ENCODE results near the gene FOXP1. TPM values are rescaled to one million over a fixed set of nuclear protein-coding genes. Genes with fewer than 3 reads are reported as not detected.
A peak's percentile ranks its signal among the peaks of the same experiment; 100 is the strongest.

Gene FOXP1
- total RNA-seq, 1 donor from 2014 or later = 26.1 TPM

- no peak for DNase-seq (ENCODE audit: low read depth)
- TF ChIP-seq, protein P1, sequence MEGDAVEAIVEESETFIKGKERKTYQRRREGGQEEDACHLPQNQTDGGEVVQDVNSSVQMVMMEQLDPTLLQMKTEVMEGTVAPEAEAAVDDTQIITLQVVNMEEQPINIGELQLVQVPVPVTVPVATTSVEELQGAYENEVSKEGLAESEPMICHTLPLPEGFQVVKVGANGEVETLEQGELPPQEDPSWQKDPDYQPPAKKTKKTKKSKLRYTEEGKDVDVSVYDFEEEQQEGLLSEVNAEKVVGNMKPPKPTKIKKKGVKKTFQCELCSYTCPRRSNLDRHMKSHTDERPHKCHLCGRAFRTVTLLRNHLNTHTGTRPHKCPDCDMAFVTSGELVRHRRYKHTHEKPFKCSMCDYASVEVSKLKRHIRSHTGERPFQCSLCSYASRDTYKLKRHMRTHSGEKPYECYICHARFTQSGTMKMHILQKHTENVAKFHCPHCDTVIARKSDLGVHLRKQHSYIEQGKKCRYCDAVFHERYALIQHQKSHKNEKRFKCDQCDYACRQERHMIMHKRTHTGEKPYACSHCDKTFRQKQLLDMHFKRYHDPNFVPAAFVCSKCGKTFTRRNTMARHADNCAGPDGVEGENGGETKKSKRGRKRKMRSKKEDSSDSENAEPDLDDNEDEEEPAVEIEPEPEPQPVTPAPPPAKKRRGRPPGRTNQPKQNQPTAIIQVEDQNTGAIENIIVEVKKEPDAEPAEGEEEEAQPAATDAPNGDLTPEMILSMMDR (conservative IDR thresholded peaks at IDR 0.05; ENCODE audit: low read depth, low read length) = no peak
Observed at GRCh38 chr3:71520161-71521020, 63.1 kb downstream of the FOXP1 start.

DNA sequence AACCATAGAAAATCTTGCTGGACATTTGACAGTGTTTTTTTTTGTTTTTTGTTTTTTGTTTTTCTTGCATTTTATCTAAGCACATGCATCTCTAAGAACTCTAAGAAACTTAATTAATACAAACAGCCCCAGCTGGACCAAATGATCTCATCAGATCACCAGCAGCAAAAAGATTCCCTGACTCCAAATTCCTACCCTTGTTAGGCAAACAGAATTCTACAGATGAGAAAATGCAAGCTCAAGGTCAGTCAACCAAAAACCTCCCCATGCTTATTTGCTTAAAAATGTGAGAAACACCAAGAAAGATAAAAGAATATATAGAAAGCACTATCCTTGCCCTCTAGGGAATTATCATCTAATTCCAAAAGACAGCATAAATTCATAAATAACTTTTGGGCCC is 65.4 kb downstream of the FOXP1 start:
- no peak overlapping the region for H3K4me3 ChIP-seq (ENCODE audit: low read depth, low read length)
- TF ChIP-seq, protein P1 (conservative IDR thresholded peaks at IDR 0.05; ENCODE audit: low read depth, low read length) = no peak
- DNase-seq (ENCODE audit: low read depth) = no peak

More at GRCh38 chr3:71520161-71521020, 63.1 kb downstream of the FOXP1 start:
- H3K4me3 ChIP-seq (ENCODE audit: low read depth, low read length) = no peak overlapping the region

- DNase-seq (ENCODE audit: low read depth) = peak; percentile 61
- no peak overlapping the region for H3K4me3 ChIP-seq (ENCODE audit: low read depth, low read length)
- TF ChIP-seq, protein P1 (conservative IDR thresholded peaks at IDR 0.05; ENCODE audit: low read depth, low read length) = no peak
Observed at GRCh38 chr3:71517271-71517791, 66.2 kb downstream of the FOXP1 start.

- TF ChIP-seq, protein P1 (conservative IDR thresholded peaks at IDR 0.05; ENCODE audit: low read depth, low read length) = no peak
- DNase-seq (ENCODE audit: low read depth) = no peak
- H3K4me3 ChIP-seq (ENCODE audit: low read depth, low read length) = no peak overlapping the region
Observed at GRCh38 chr3:71515636-71516365, 67.7 kb downstream of the FOXP1 start.

- no peak for DNase-seq (ENCODE audit: low read depth)
- no peak overlapping the region for H3K4me3 ChIP-seq (ENCODE audit: low read depth, low read length)
- TF ChIP-seq, protein P1 (conservative IDR thresholded peaks at IDR 0.05; ENCODE audit: low read depth, low read length) = no peak
Observed at GRCh38 chr3:71514621-71515020, 68.9 kb downstream of the FOXP1 start.

DNA sequence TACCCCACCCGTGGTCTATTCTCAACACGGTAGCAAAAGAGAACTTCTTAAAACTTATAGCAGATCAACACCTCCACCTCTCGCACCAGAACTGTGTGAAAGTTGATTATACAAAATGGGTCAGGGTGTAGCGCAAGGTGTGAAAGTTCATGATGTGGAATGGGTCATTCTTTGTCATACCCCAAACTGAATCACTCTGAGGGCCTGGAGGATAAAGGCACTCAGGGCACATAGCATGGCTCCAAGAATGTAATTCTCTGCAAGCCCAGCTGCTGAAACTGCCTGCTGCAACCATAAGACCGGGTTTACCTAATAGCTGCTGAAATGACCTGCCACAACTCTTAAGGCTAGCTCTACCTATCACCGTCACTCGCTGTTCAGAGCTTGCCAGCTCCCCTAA is 70.0 kb downstream of the FOXP1 start:
- no peak overlapping the region for H3K4me3 ChIP-seq (ENCODE audit: low read depth, low read length)
- DNase-seq (ENCODE audit: low read depth) = no peak
- TF ChIP-seq, protein P1 (conservative IDR thresholded peaks at IDR 0.05; ENCODE audit: low read depth, low read length) = no peak
